HepG2 (cell line): ENCODE data around the gene ODC1. TPM values are rescaled to one million over a fixed set of nuclear protein-coding genes. Genes with fewer than 3 reads are reported as not detected.

Source experiments
- AFF4 ChIP-seq: sonication (generic); formaldehyde crosslinking; IDR thresholded peaks from 2 replicates; pipeline ENCODE4 v1.4.0; 2020; ENCODE audit warnings: missing genetic modification reagents
- BHLHE40 ChIP-seq: IDR thresholded peaks from 2 replicates; pipeline ENCODE4 v1.6.1; 2011; ENCODE audit warnings: low read length, improper control_type of control experiment
- BRF2 ChIP-seq: sonication (generic); formaldehyde crosslinking; IDR thresholded peaks from 2 replicates; pipeline ENCODE4 v1.8.1; 2022; ENCODE audit warnings: mild to moderate bottlenecking, missing genetic modification reagents
- CREM ChIP-seq, 2 experiments: sonication (generic) in 1 of 2; formaldehyde crosslinking in 1 of 2; IDR thresholded peaks; 2 replicates each; pipeline versions ENCODE4 v1.4.0 to v1.6.1; 2016 to 2020; ENCODE audit warnings: antibody characterized with exemption in 1 of 2, mild to moderate bottlenecking in 1 of 2, missing genetic modification reagents in 1 of 2
- DBP ChIP-seq: sonication (generic); formaldehyde crosslinking; IDR thresholded peaks from 2 replicates; pipeline ENCODE4 v1.4.0; 2020; ENCODE audit warnings: missing genetic modification reagents; ENCODE audit errors: not compliant biosample characterization
- DR1 ChIP-seq: sonication (generic); formaldehyde crosslinking; IDR thresholded peaks from 2 replicates; pipeline ENCODE4 v1.8.0; 2021; ENCODE audit warnings: mild to moderate bottlenecking, missing genetic modification reagents, inconsistent platforms
- ERF ChIP-seq: IDR thresholded peaks from 2 replicates; pipeline ENCODE4 v1.6.1; 2018; ENCODE audit warnings: missing biosample characterization, missing genetic modification reagents
- HOXA3 ChIP-seq: sonication (generic); formaldehyde crosslinking; IDR thresholded peaks from 2 replicates; pipeline ENCODE4 v1.5.0; 2020; ENCODE audit warnings: missing genetic modification reagents
- KAT8 ChIP-seq: IDR thresholded peaks from 2 replicates; pipeline ENCODE4 v1.6.1; 2016; ENCODE audit warnings: missing genetic modification reagents, missing compliant biosample characterization
- MTA3 ChIP-seq: sonication (generic); formaldehyde crosslinking; IDR thresholded peaks from 2 replicates; pipeline ENCODE4 v1.4.0; 2020; ENCODE audit warnings: missing genetic modification reagents
- NFRKB ChIP-seq: fragments of 450-650 bp; IDR thresholded peaks from 2 replicates; pipeline ENCODE4 v1.6.1; 2017
- REXO4 ChIP-seq: sonication (generic); formaldehyde crosslinking; IDR thresholded peaks from 2 replicates; pipeline ENCODE4 v1.8.0; 2022; ENCODE audit warnings: missing genetic modification reagents, mild to moderate bottlenecking, borderline replicate concordance
- TOPORS ChIP-seq: sonication (generic); formaldehyde crosslinking; IDR thresholded peaks from 2 replicates; pipeline ENCODE4 v1.8.0; 2023; ENCODE audit warnings: mild to moderate bottlenecking, missing genetic modification reagents
- U2AF1 ChIP-seq: fragments of 200-400 bp; formaldehyde crosslinking; optimal IDR thresholded peaks from 2 replicates; pipeline ENCODE3; 2017; ENCODE audit warnings: mild to moderate bottlenecking, low read depth, low read length
- ZFP36L2 ChIP-seq: sonication (generic); formaldehyde crosslinking; IDR thresholded peaks from 2 replicates; pipeline ENCODE4 v1.4.0; 2020; ENCODE audit warnings: missing genetic modification reagents
- ZNF235 ChIP-seq: sonication (generic); formaldehyde crosslinking; IDR thresholded peaks from 2 replicates; pipeline ENCODE4 v1.8.1; 2023; ENCODE audit warnings: mild to moderate bottlenecking, missing genetic modification reagents, borderline replicate concordance
- ZNF251 ChIP-seq: sonication (generic); formaldehyde crosslinking; IDR thresholded peaks from 2 replicates; pipeline ENCODE4 v1.9.0; 2021; ENCODE audit warnings: mild to moderate bottlenecking, missing genetic modification reagents
- ZNF296 ChIP-seq: sonication (generic); formaldehyde crosslinking; conservative IDR thresholded peaks from 2 replicates; pipeline ENCODE4 v1.5.0; 2020; ENCODE audit warnings: mild to moderate bottlenecking, missing genetic modification reagents
- ZNF484 ChIP-seq: sonication (generic); formaldehyde crosslinking; IDR thresholded peaks from 2 replicates; pipeline ENCODE4 v1.5.1; 2020; ENCODE audit warnings: mild to moderate bottlenecking, low read depth, missing genetic modification reagents, borderline replicate concordance
- ZNF577 ChIP-seq: sonication (generic); formaldehyde crosslinking; IDR thresholded peaks from 2 replicates; pipeline ENCODE4 v1.4.0; 2020; ENCODE audit warnings: mild to moderate bottlenecking, low read depth, missing genetic modification reagents, borderline replicate concordance
- ZSCAN29 ChIP-seq: sonication (generic); formaldehyde crosslinking; conservative IDR thresholded peaks from 2 replicates; pipeline ENCODE4 v1.4.0; 2020; ENCODE audit warnings: mild to moderate bottlenecking, missing genetic modification reagents
- ZSCAN9 ChIP-seq: IDR thresholded peaks from 2 replicates; pipeline ENCODE4 v1.6.1; 2016; ENCODE audit warnings: borderline replicate concordance
- polyA plus RNA-seq, 8 experiments: library from polyadenylated mRNA; depleted of rRNA in 3 of 8; stranded (reverse) in 7 of 8; unstranded in 1 of 8; fragments of >200 nt; fragmentation: Illumina TruSeq in 4 of 8; extraction: Trizol in 4 of 8; gene quantifications; 2 replicates each; pipeline versions ENCODE4 v1.2.1 to v1.2.3, GENCODE V29; 2011 to 2016; ENCODE audit warnings: low read depth in 4 of 8, missing spikeins in 1 of 8, mixed read lengths in 1 of 8; ENCODE audit not compliant: insufficient read depth in 1 of 8
- total RNA-seq, 5 experiments: library from RNA; depleted of rRNA; stranded (reverse); fragments of >200 nt; fragmentation: Illumina TruSeq; extraction: Trizol; gene quantifications; 2 replicates each; pipeline ENCODE4 v1.2.3, GENCODE V29; 2016; ENCODE audit warnings: low read depth in 1 of 5
- TF ChIP-seq, protein P1 (sequence below): sonication (generic); formaldehyde crosslinking; IDR thresholded peaks from 2 replicates; pipeline ENCODE4 v1.9.0; 2022; ENCODE audit warnings: missing genetic modification reagents, mild to moderate bottlenecking, borderline replicate concordance

The ODC1 gene
- total and polyA plus RNA-seq, 2 of the 13 experiments (the other 11 are each of a cell fraction or from before 2014, with no cell fraction given): 142 to 371 TPM

DNA sequence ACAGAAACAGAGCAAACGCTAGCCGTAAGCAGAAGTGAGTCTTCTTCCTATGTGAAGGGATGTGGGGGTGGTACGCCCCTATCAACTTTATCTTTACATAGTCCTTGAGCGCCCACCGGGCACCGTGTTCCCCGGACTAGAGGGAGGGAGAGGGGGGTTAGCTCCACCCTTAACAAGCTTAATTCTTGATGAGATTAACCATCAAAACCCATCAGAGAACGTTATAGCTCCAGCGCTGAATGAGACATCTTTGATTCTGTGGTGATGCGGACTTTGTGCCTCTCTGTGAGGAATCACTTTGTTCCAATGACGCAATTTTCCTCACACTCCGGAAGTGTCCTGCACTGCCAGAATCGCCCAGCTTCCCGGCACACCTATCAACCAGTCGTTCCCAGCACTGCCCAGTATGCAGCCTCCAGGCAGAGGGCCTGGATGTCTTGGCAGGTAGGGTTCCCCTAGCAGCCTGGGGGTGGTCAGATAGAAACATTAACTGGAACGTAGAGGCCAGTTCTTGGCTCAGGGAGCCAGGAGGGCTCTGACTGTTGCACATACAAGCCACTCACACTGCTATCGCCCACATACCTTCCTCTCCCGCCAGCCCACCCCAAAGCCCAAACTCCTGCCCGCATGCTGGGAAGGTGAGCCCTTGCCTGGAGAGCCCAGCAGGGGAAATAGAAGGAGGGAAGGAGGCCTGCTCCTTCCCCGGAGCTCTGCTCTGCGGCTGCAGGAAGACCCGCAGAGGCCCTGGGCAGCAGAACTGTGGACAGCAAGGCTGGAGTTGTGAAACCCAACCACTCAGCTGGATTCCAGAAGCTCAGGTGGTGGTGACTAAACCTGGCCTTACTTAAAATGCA, 1.9 kb upstream of the ODC1 start (continued):
- 0 out of 2 replicates have a peak, but pooled peaks have one; percentile 64 for TF ChIP-seq REXO4 (CRISPR knock-in tag)
- TF ChIP-seq DBP (CRISPR knock-in tag): peak; percentile 60
- peak; percentile 60; the same call in 1 of the 2 replicates for TF ChIP-seq TOPORS (CRISPR knock-in tag)
- no peak for TF ChIP-seq ZNF251 (CRISPR knock-in tag)
- TF ChIP-seq ZNF296: no peak
- TF ChIP-seq ERF (CRISPR knock-in tag): peak; percentile 99
- TF ChIP-seq NFRKB: no peak
- no peak for TF ChIP-seq MTA3 (CRISPR knock-in tag)
- TF ChIP-seq ZSCAN29 (CRISPR knock-in tag): 0 out of 2 replicates have a peak, but pooled peaks have one; percentile 67
- no peak; the same call in 1 of the 2 replicates for TF ChIP-seq AFF4 (CRISPR knock-in tag)
- TF ChIP-seq CREM (IDR thresholded peaks at IDR 0.05): peak; percentile 81
- TF ChIP-seq CREM (CRISPR knock-in tag; IDR thresholded peaks at IDR 0.05): no peak
- peak; percentile 96 for TF ChIP-seq HOXA3 (CRISPR knock-in tag)
- TF ChIP-seq KAT8: peak; percentile 97
- TF ChIP-seq BRF2 (CRISPR knock-in tag): no peak
- no peak for TF ChIP-seq ZNF484 (CRISPR knock-in tag)
- TF ChIP-seq, protein P1, sequence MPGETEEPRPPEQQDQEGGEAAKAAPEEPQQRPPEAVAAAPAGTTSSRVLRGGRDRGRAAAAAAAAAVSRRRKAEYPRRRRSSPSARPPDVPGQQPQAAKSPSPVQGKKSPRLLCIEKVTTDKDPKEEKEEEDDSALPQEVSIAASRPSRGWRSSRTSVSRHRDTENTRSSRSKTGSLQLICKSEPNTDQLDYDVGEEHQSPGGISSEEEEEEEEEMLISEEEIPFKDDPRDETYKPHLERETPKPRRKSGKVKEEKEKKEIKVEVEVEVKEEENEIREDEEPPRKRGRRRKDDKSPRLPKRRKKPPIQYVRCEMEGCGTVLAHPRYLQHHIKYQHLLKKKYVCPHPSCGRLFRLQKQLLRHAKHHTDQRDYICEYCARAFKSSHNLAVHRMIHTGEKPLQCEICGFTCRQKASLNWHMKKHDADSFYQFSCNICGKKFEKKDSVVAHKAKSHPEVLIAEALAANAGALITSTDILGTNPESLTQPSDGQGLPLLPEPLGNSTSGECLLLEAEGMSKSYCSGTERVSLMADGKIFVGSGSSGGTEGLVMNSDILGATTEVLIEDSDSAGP (CRISPR knock-in tag): peak; percentile 85
- no peak for TF ChIP-seq U2AF1
- no peak for TF ChIP-seq ZFP36L2 (CRISPR knock-in tag)
- peak; percentile 59; the same call in 1 of the 2 replicates for TF ChIP-seq DR1
- peak; percentile 97 for TF ChIP-seq ZSCAN9 (CRISPR knock-in tag)
- TF ChIP-seq ZNF235 (CRISPR knock-in tag): no peak; the same call in 1 of the 2 replicates
- TF ChIP-seq ZNF577 (CRISPR knock-in tag): no peak
- peak; percentile 30; the same call in 1 of the 2 replicates for TF ChIP-seq BHLHE40
